B cell (primary cell): ENCODE data around the gene HDLBP. TPM values are rescaled to one million over a fixed set of nuclear protein-coding genes. Genes with fewer than 3 reads are reported as not detected.

Experiments
- ATAC-seq: fragments of 200-7000 bp; cut with Tn5 transposase; one replicate; pipeline ENCODE4 v1.10.0; 2021; ENCODE audit warnings: low read depth, mild to moderate bottlenecking, moderate number of reproducible peaks, moderate library complexity
- CTCF ChIA-PET: fragments of 350-600 bp; sonication (Branson Sonifier 250); formaldehyde crosslinking; loops from one replicate; lab custom pipeline; 2021; ENCODE audit warnings: antibody characterized with exemption, inconsistent platforms; lab: Charles Lee
- POLR2A ChIA-PET: fragments of 350-600 bp; sonication (Branson Sonifier 250); formaldehyde crosslinking; loops from one replicate; lab custom pipeline; 2021; ENCODE audit warnings: antibody characterized with exemption; lab: Charles Lee
- DNase-seq: peaks from one replicate; pipeline ENCODE4 v3.0.0; 2013
- H2AFZ ChIP-seq: 2 replicates; pipeline ENCODE4 v1.6.1; 2012; ENCODE audit warnings: mild to moderate bottlenecking, low read depth, low read length; ENCODE audit not compliant: insufficient read depth, poor library complexity, severe bottlenecking
- H3K27ac ChIP-seq, 2 donors: 1 replicate in 1 of 2; 2 replicates in 1 of 2; pipeline ENCODE4 v1.5.1; 2012 to 2013; ENCODE audit warnings: low read length in 2 of 2, mild to moderate bottlenecking in 2 of 2, moderate library complexity in 1 of 2
- H3K27me3 ChIP-seq, 4 experiments: fragments of 200-600 bp in 1 of 4; sonication (generic) in 1 of 4; replicated peaks in 1 of 4; 1 replicate in 2 of 4; 2 replicates in 2 of 4; pipeline versions ENCODE4 v1.6.1 to v1.7.0; 2013 to 2016; ENCODE audit warnings: low read length in 3 of 4, mild to moderate bottlenecking in 2 of 4, mixed read lengths in 1 of 4, moderate library complexity in 1 of 4; ENCODE audit not compliant: insufficient read depth in 4 of 4, control insufficient read depth in 3 of 4; ENCODE audit errors: control extremely low read depth in 1 of 4
- H3K36me3 ChIP-seq, 2 experiments: replicated peaks in 1 of 2; 1 replicate in 1 of 2; 2 replicates in 1 of 2; pipeline versions ENCODE4 v1.6.1 to v1.7.1; 2013; ENCODE audit warnings: low read length in 1 of 2; ENCODE audit not compliant: insufficient read depth in 2 of 2, control insufficient read depth in 1 of 2; ENCODE audit errors: control extremely low read depth in 1 of 2, extremely low read depth in 1 of 2
- H3K4me1 ChIP-seq, 2 donors: fragments of 200-600 bp in 1 of 2; sonication (generic) in 1 of 2; 1 replicate in 1 of 2; 2 replicates in 1 of 2; pipeline versions ENCODE4 v1.5.1 to v1.6.1; 2013 to 2017; ENCODE audit warnings: low read length in 2 of 2; ENCODE audit not compliant: control insufficient read depth in 2 of 2, insufficient read depth in 2 of 2
- H3K4me2 ChIP-seq: replicated peaks from 2 replicates; pipeline ENCODE3; 2012; ENCODE audit warnings: mild to moderate bottlenecking, low read depth, low read length; ENCODE audit not compliant: poor library complexity, severe bottlenecking
- H3K4me3 ChIP-seq, 5 experiments: fragments of 200-600 bp in 1 of 5; sonication (generic) in 1 of 5; 1 replicate in 3 of 5; 2 replicates in 2 of 5; pipeline versions ENCODE4 v1.5.1 to v1.7.0; 2011 to 2016; ENCODE audit warnings: low read length in 4 of 5, mild to moderate bottlenecking in 4 of 5, low read depth in 2 of 5, control low read depth in 1 of 5, moderate library complexity in 1 of 5; ENCODE audit not compliant: insufficient read depth in 1 of 5; ENCODE audit errors: control extremely low read depth in 1 of 5, extremely low read depth in 1 of 5
- H3K79me2 ChIP-seq: fragments of 200-600 bp; sonication (generic); one replicate; pipeline ENCODE4 v1.6.0; 2016; ENCODE audit warnings: low read length; ENCODE audit not compliant: control insufficient read depth, insufficient read depth
- H3K9ac ChIP-seq: fragments of 200-600 bp; sonication (generic); 2 replicates; pipeline ENCODE4 v1.6.1; 2017; ENCODE audit warnings: mild to moderate bottlenecking, low read length, moderate library complexity
- H3K9me3 ChIP-seq, 3 donors: one replicate each; pipeline versions ENCODE4 v1.6.1 to v1.7.1; 2013; ENCODE audit warnings: low read length in 2 of 3; ENCODE audit not compliant: control insufficient read depth in 2 of 3, insufficient read depth in 1 of 3; ENCODE audit errors: control extremely low read depth in 1 of 3
- H4K20me1 ChIP-seq: 2 replicates; pipeline ENCODE4 v1.6.0; 2012; ENCODE audit warnings: mild to moderate bottlenecking, low read length; ENCODE audit not compliant: insufficient read depth, control insufficient read depth, poor library complexity, severe bottlenecking
- H3K27ac Mint-ChIP-seq: one replicate; pipeline ENCODE4 v1.8.0; 2021; ENCODE audit warnings: mixed read lengths
- H3K27me3 Mint-ChIP-seq: one replicate; pipeline ENCODE4 v1.8.0; 2021; ENCODE audit warnings: mixed read lengths
- H3K4me1 Mint-ChIP-seq: one replicate; pipeline ENCODE4 v1.8.0; 2021; ENCODE audit warnings: mixed read lengths
- H3K4me3 Mint-ChIP-seq: one replicate; pipeline ENCODE4 v1.8.0; 2021; ENCODE audit warnings: mixed read lengths
- H3K9me3 Mint-ChIP-seq: one replicate; pipeline ENCODE4 v1.8.0; 2022; ENCODE audit warnings: mixed read lengths; ENCODE audit not compliant: insufficient read depth
- EZH2 ChIP-seq: IDR thresholded peaks from 2 replicates; pipeline ENCODE4 v1.6.1; 2012; ENCODE audit warnings: borderline replicate concordance, low read depth, mild to moderate bottlenecking, moderate library complexity, low read length; ENCODE audit not compliant: insufficient read depth, poor library complexity, severe bottlenecking
- WGBS: methylation state at CpG from one replicate; pipeline ENCODE4 v1.1.5; 2013; ENCODE audit warnings: missing lambda C conversion rate; ENCODE audit not compliant: insufficient coverage; 5-methylcytosine and 5-hydroxymethylcytosine counted together
- intact Hi-C: fragments of 100-400 bp; cut with micrococcal nuclease; formaldehyde crosslinking; loops from one replicate; pipeline ENCODE4 v1.10.0; 2022
- polyA plus RNA-seq: library from polyadenylated mRNA; depleted of rRNA; stranded (reverse); fragments of >200 nt; gene quantifications from 2 replicates; pipeline ENCODE4 v1.2.3, GENCODE V29; 2012
- total RNA-seq, 2 donors: library from RNA; stranded (reverse); fragments of 120-200 nt in 1 of 2; gene quantifications; 1 replicate in 1 of 2; 2 replicates in 1 of 2; pipeline versions ENCODE4 v1.2.3 to v1.2.4, GENCODE V29; 2013 to 2022
- TF ChIP-seq, protein P1 (sequence below): fragments of 200-600 bp; IDR thresholded peaks from one replicate; pipeline ENCODE4 v1.8.0; 2022; ENCODE audit warnings: antibody characterized with exemption, mild to moderate bottlenecking

Gene HDLBP
- total and polyA plus RNA-seq, 2 donors (not counting 1 experiment from before 2014, with no cell fraction given), result 55.1 to 127 TPM

GRCh38 chr2:241317391-241317790 lies 1.9 kb upstream of the HDLBP start:
- H3K9ac ChIP-seq, result peak overlapping the region; percentile 93
- H3K4me3 ChIP-seq, result peak overlapping the region; percentile 61 to 92 (median 85)
- peak overlapping the region; percentile 99 for H3K27ac Mint-ChIP-seq
- POLR2A ChIA-PET, result interaction anchor here (0.7 to 1.1 kb wide), 2 partner anchors 14 to 18 kb away, joined by 6 read pairs; no protein-coding TSS in a partner anchor
- ATAC-seq, result no peak
- WGBS, result 74% methylated on average over 3 of the region's 4 CpGs
- H3K9me3 ChIP-seq, result no peaks in the 10 kb centered on the region
- H3K4me1 Mint-ChIP-seq, result peaks cover 72% of the 10 kb centered on the region
- H3K79me2 ChIP-seq, result peaks cover 90% of the 10 kb centered on the region
- H4K20me1 ChIP-seq, result peaks cover 41% of the 10 kb centered on the region
- CTCF ChIA-PET, result no interaction called here
- H3K4me1 ChIP-seq, result peaks cover 31 to 32% of the 10 kb centered on the region in 2 donors
- H3K4me2 ChIP-seq, result peak overlapping the region; percentile 83
- peak overlapping the region; percentile 91 to 92 for H3K27ac ChIP-seq
- TF ChIP-seq, protein P1, sequence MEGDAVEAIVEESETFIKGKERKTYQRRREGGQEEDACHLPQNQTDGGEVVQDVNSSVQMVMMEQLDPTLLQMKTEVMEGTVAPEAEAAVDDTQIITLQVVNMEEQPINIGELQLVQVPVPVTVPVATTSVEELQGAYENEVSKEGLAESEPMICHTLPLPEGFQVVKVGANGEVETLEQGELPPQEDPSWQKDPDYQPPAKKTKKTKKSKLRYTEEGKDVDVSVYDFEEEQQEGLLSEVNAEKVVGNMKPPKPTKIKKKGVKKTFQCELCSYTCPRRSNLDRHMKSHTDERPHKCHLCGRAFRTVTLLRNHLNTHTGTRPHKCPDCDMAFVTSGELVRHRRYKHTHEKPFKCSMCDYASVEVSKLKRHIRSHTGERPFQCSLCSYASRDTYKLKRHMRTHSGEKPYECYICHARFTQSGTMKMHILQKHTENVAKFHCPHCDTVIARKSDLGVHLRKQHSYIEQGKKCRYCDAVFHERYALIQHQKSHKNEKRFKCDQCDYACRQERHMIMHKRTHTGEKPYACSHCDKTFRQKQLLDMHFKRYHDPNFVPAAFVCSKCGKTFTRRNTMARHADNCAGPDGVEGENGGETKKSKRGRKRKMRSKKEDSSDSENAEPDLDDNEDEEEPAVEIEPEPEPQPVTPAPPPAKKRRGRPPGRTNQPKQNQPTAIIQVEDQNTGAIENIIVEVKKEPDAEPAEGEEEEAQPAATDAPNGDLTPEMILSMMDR, result no peak
- no peak for TF ChIP-seq EZH2
- intact Hi-C loops, result loop anchor here (5.0 kb wide), 1 partner anchor 215 kb away; the partner anchor contains the start of gene MTERF4
- H3K27me3 Mint-ChIP-seq, result no peaks in the 10 kb centered on the region
- no peaks in the 10 kb centered on the region for H3K27me3 ChIP-seq
- no peaks in the 10 kb centered on the region for H3K9me3 Mint-ChIP-seq
- peak overlapping the region; percentile 95 for H3K4me3 Mint-ChIP-seq
- peaks cover 0 to 4% of the 10 kb centered on the region in 2 experiments for H3K36me3 ChIP-seq
- DNase-seq, result peak; percentile 59
- H2AFZ ChIP-seq, result no peak overlapping the region

- H3K4me1 Mint-ChIP-seq, result peaks cover 72% of the 10 kb centered on the region
- WGBS, result no CpG with 5 or more reads among the region's 4 CpGs
- peak overlapping the region; percentile 93 for H3K9ac ChIP-seq
- peaks cover 29 to 33% of the 10 kb centered on the region in 2 donors for H3K4me1 ChIP-seq
- H3K9me3 Mint-ChIP-seq, result no peaks in the 10 kb centered on the region
- DNase-seq (no peak), ATAC-seq (no peak)
- H3K4me3 ChIP-seq, result peak overlapping the region; percentile 61 to 92 (median 85)
- CTCF ChIA-PET, result interaction anchor here (0.6 kb wide), 1 partner anchor 34 kb away, joined by 3 read pairs; no protein-coding TSS in a partner anchor
- peak overlapping the region; percentile 78 for H2AFZ ChIP-seq
- TF ChIP-seq, protein P1, result no peak
- no peak for TF ChIP-seq EZH2
- peaks cover 0 to 4% of the 10 kb centered on the region in 2 experiments for H3K36me3 ChIP-seq
- no peaks in the 10 kb centered on the region for H3K27me3 Mint-ChIP-seq
- peak overlapping the region; percentile 83 for H3K4me2 ChIP-seq
- peak overlapping the region; percentile 99 for H3K27ac Mint-ChIP-seq
- H4K20me1 ChIP-seq, result peaks cover 38% of the 10 kb centered on the region
- no peaks in the 10 kb centered on the region for H3K9me3 ChIP-seq
- peak overlapping the region; percentile 95 for H3K4me3 Mint-ChIP-seq
- intact Hi-C loops, result loop anchor here (1.0 to 5.0 kb wide), 4 partner anchors 7 to 215 kb away; partner anchors contain the start of gene MTERF4
- peak overlapping the region; percentile 91 to 92 for H3K27ac ChIP-seq
- no peaks in the 10 kb centered on the region for H3K27me3 ChIP-seq
- POLR2A ChIA-PET, result interaction anchor here (0.9 to 2.7 kb wide), 5 partner anchors 8 to 41 kb away, joined by 4 to 16 read pairs (median 6); partner anchors contain the start of gene FARP2
- peaks cover 90% of the 10 kb centered on the region for H3K79me2 ChIP-seq
Observed at GRCh38 chr2:241316825-241317224, 1.4 kb upstream of the HDLBP start.
